ENCODE results near the gene MMEL1.
"Not testable (repeated sequence)": the region's sequence is repeated elsewhere in the genome, so short reads cannot be mapped to it uniquely, and the experiment has no call there.

Gene MMEL1

GRCh38 chr1:2590233-2591141 lies 42.3 kb downstream of the MMEL1 start:
- DNase-seq, result no peak

- no peak for DNase-seq
These were observed 43.2 kb downstream of the MMEL1 start for GRCh38 chr1:2589431-2590232.

- DNase-seq, result peak; percentile 4
These were observed 44.0 kb downstream of the MMEL1 start for GRCh38 chr1:2588661-2589430.

GRCh38 chr1:2587860-2588571 lies 44.8 kb downstream of the MMEL1 start:
- DNase-seq, result no peak

GRCh38 chr1:2587071-2587859 lies 45.6 kb downstream of the MMEL1 start:
- peak; percentile 50 for DNase-seq

GRCh38 chr1:2586154-2587070 lies 46.4 kb downstream of the MMEL1 start, which contains the start of gene PRXL2B:
Gene PRXL2B (plus strand): TSS chr1:2586777. CDS start chr1:2586886, 109 bp downstream.
- peak; percentile 94 for DNase-seq

- peak; percentile 55 for DNase-seq
These were observed 47.3 kb downstream of the MMEL1 start for GRCh38 chr1:2585318-2586092.

- no peak for DNase-seq
These were observed 48.0 kb downstream of the MMEL1 start for GRCh38 chr1:2584686-2585317.

- DNase-seq, result peak; percentile 62
These were observed 48.9 kb downstream of the MMEL1 start for GRCh38 chr1:2583871-2584351.

GRCh38 chr1:2583331-2583791 lies 49.5 kb downstream of the MMEL1 start:
- DNase-seq, result no peak

GRCh38 chr1:2582391-2582790 lies 50.4 kb downstream of the MMEL1 start:
- DNase-seq, result no peak

- DNase-seq, result no peak
These were observed 52.1 kb downstream of the MMEL1 start for GRCh38 chr1:2580691-2581090.

- no peak for DNase-seq
These were observed 54.1 kb downstream of the MMEL1 start for GRCh38 chr1:2578758-2579118.

- DNase-seq, result not testable (repeated sequence)
These were observed 55.2 kb downstream of the MMEL1 start for GRCh38 chr1:2577565-2578075.

- no peak for DNase-seq
These were observed 56.8 kb downstream of the MMEL1 start for GRCh38 chr1:2575801-2576663.

- DNase-seq, result no peak
These were observed 58.5 kb downstream of the MMEL1 start for GRCh38 chr1:2574350-2574749.

- DNase-seq, result no peak
These were observed 59.4 kb downstream of the MMEL1 start for GRCh38 chr1:2573250-2573920.
